Left colon (tissue), 2 donors: ENCODE measurements around the gene NFIB. TPM values are rescaled to one million over a fixed set of nuclear protein-coding genes. Genes with fewer than 3 reads are reported as not detected.

ENCODE experiments used
- ATAC-seq: fragments of 200-7000 bp; cut with Tn5 transposase; one replicate; pipeline ENCODE4 v1.9.1; 2020; ENCODE audit warnings: mild to moderate bottlenecking, moderate library complexity
- DNase-seq, 2 donors: peaks; one replicate each; pipeline ENCODE4 v3.0.0-alpha.2; 2020
- intact Hi-C, 2 donors: fragments of 100-400 bp; cut with DNase I in 1 of 2; cut with micrococcal nuclease in 1 of 2; formaldehyde crosslinking; loops; one replicate each; pipeline versions ENCODE4 v1.11.2 to v1.14.0; 2022; cut with DNase I, micrococcal nuclease
- total RNA-seq, 2 donors: library from RNA; stranded (reverse); fragmentation: NEBNext Ultra II Directional; extraction: Animal tissue kit (Norgen Biotek cat#: 25700); gene quantifications; one replicate each; pipeline ENCODE4 v1.2.1, GENCODE V29; 2021
- donor health status: DM: no; HTN: no; CAD: no.
- donor health status: DM: yes; HTN: yes; CAD: no.

Gene NFIB
- total RNA-seq, 2 donors from 2014 or later = 45.2 to 74.7 TPM

DNA sequence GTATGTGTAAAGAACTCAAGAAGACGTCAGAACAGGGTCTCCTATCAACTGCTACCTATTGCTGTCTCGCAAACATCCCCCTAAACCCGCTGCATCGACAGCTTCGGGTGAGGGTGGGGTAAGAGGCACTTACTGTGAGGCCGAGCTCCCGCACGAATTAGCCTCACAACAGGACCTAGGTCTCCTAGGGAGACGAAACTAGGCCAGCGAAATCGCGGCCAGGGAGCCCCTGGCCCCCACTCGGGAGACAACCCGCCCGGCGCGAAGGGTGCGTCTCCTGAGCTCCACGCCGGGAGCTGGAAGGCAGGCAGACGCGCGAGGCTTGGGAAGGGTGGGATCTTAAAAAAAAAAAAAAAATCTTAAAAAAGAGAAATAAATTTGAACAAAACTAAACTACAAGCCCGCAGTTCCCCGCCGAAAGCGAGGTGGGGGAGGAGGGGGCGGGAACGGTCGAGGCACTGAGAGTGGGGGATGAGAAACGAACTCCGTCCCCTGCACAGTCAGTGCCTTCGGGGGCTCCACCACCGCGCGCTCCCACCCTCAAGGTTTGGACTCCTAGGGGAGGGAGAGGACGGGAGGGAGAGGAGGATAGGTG lies 33.0 kb upstream of the NFIB start:
- intact Hi-C loops = loop anchor here in 1 of 2 donors (10.0 kb wide), 1 partner anchor 322 kb away; no protein-coding TSS in a partner anchor
- ATAC-seq (peak; percentile 3), DNase-seq (no peak)

DNA sequence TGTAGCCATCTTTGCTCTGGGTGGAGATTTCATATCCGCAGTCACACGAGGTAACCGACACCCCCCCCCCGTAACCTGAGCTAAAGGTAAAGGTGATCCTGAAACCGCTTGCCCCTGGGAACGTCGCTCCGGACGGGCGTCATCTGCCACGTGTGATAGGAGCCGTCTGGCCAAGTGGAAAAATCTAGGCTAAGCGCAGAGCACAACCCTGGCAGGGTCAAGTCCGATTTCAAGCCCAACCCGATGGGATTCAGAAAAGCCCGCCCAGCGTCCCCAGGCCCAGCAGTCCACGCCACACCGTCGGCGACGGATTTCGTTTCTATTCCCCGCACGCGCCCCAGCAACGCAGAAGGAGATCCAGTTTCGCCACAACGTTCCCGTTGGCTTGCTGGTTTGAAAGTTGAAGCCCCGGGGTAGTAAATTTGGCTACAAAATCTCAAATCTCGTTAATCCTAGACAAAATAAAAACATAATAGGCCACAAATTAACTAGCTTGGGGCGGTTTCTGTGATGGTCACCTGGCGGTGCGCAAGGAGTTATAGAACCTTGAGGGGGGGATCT lies 32.4 kb upstream of the NFIB start:
- ATAC-seq = peak; percentile 23
- intact Hi-C loops = loop anchor here in 1 of 2 donors (10.0 kb wide), 1 partner anchor 322 kb away; no protein-coding TSS in a partner anchor
- no peak for DNase-seq

DNA sequence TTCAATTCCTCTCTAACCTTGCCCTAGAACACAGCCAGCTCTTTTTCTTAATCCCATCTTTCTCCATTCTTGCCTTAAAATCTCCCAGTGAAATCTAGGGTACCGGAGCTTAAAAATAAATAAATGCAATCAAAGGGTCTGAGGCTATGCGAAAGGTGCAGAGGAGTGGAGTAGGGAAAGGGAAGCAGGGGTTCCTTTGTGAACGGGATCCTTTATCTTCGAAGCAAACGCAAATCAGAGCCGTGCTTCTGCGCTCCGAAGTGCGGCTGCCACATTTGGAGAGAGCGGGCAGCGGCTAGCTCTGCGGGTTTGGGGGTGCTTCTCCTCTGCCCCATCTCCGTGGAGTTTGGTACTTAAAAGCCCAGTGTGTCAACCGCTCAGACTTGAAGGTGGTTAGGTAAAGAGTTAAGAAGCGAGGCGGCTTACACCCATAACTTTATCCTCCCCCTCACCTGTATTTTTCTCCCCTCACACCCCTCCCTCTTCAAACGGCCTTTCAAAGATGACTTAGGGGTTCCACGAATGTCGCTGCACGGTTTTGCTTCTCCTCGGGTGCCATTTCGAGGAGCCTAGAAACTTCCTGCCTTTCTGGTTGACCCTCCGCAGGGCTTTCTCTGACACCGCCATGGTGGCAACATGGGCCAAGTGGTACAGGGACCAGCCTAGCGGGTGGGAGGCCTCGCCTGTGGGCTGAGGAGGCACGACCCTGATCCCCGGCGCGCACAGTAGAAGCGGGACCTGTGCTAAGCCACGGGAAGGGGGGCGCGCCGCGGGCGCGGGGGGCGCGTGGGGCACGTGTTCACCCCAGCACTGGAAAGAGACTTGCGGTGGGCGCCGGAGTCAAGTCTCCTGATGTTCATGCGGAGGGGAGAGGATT lies 31.7 kb upstream of the NFIB start:
- ATAC-seq (no peak), DNase-seq (no peak)
- intact Hi-C loops = loop anchor here in 1 of 2 donors (10.0 kb wide), 1 partner anchor 321 kb away; no protein-coding TSS in a partner anchor

DNA sequence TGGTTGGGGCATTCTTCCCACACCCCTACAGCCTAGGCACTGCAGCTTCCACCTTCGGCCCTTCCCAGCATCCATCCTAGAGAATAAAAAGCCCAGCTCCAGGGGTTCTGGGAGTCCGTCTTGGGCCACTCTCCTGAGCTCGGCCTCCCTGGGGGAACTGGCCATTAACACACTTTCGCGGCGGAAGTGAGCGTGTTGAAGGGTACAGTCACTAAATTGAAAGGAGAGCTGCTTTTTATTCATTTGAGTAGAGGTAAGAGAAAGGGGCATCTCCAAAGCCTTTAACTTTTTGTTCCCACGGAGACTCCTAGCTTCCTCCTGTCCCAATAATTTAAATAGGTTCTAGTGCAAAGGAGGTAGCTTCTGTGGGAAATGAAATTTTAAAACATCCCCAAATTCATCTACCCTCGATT lies 31.0 kb upstream of the NFIB start:
- DNase-seq (no peak), ATAC-seq (no peak)
- intact Hi-C loops = loop anchor here in 1 of 2 donors (10.0 kb wide), 1 partner anchor 320 kb away; no protein-coding TSS in a partner anchor

DNA sequence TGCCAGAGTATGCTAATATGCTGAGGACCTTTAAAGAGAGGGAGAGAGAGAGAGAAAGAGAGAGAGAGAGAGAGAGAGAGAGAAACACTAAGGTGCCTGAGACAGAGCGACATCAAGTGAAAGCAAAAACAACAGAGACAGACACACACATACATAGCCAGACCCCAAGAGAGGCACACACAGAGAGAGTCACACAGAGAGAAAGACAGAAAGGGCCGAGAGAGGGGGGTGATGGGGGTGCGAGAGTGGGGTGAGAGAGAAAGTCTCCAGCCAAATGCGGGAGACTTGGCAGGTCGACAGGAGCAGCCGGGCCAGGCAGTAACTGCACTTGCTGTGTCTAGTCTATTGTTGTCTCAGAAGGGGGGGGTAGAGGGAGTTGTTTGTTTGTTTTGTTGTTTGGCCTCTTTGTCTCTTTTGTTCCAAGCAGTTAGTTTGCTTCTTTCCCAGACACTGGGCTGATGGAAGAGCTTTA lies 30.1 kb upstream of the NFIB start:
- no peak for ATAC-seq
- intact Hi-C loops = loop anchor here in 1 of 2 donors (10.0 kb wide), 1 partner anchor 319 kb away; no protein-coding TSS in a partner anchor

DNA sequence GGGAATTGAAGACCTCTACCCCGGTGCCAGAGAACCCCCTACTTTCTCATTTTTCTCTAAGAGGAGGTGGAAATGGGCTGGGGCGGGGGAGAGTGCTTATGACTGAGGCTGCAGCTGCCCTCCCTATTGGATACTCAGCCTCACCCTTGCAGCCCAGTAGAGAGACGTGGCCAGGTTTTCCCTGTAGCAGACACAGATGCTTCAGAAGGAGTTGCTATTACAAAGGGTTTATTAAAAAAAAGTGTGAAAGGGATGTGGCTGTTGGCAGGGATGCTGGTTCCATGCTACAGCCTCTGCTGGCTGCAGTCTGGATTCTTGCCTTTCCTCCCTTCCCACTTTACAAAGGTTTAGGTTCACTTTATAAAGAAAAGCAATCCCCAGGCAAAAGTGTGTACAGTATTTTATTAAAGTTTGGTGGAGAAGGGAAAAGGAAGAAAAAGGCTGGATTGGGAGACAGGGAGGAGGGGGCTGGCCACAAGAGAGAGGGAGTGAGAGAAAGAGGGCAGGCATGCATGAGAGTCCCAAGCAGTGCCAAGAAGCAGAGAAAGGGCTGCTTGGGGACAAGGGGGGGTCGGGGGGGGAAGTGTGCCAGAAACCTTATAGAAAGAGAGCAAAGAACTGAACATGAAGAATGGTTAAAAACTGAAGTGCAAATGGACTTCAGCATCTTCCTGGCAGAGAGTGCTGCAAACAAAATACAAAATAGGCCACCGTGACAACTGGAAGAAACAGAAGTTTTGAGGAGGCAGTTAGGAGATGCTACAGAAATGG lies 29.5 kb upstream of the NFIB start:
- no peak for DNase-seq
- no peak for ATAC-seq
- intact Hi-C loops = loop anchor here in 1 of 2 donors (10.0 kb wide), 1 partner anchor 319 kb away; no protein-coding TSS in a partner anchor

More for the DNA sequence above, 30.1 kb upstream of the NFIB start:
- DNase-seq = no peak

DNA sequence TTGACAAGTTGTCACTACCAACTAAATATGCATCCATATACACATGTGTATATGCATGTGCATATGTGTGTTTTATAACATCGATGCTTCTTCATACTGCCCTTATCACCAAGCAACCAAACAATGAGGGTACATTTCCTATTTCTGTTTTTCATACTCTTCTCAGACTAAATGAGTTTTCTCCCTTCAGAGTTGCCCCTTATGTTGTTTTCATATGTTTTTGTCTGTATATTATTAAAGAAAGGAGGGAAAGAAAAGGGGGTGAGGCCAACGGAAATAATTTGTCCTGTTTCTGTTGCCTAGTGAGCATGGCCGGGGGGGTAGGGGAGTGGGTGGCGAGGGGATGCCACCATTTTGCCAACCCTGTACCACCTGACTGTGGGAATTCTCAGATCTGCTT lies 28.8 kb upstream of the NFIB start:
- ATAC-seq = no peak
- no peak for DNase-seq
- intact Hi-C loops = loop anchor here in 1 of 2 donors (10.0 kb wide), 1 partner anchor 318 kb away; no protein-coding TSS in a partner anchor

DNA sequence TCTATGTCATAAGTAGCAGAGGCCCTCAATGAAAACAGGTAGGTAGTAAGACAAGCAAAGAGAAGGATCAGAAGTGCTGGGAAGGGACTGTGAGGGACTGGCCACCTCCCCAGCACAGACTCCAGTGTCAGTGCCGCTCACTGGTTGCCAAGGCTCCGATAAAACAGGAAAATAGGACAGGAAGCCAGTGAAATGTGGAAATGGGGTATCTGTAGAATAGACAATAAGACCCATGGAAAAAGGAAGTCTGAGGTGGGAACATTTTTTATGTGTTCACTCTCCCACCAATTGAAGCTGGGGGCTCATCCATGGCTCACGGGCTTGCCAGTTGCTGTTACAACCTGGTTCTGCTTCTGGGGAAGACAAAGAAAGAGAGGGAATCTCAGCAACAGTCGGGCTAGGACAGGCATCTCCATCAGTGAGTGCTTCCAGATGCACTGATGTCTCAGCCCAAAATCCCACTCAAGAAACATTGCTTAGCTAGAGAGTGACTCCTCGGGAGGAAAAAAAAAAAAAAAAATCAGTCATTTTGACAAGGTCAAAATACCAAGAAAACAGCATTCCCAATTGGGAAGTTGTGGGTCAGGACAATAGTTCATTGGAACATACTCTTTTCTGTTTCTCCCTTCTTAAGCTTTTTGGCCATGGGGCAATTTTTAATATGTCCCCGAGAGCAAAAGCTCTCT lies 27.6 kb upstream of the NFIB start:
- ATAC-seq = no peak
- no peak for DNase-seq
- intact Hi-C loops = loop anchor here in 1 of 2 donors (10.0 kb wide), 1 partner anchor 317 kb away; no protein-coding TSS in a partner anchor

DNA sequence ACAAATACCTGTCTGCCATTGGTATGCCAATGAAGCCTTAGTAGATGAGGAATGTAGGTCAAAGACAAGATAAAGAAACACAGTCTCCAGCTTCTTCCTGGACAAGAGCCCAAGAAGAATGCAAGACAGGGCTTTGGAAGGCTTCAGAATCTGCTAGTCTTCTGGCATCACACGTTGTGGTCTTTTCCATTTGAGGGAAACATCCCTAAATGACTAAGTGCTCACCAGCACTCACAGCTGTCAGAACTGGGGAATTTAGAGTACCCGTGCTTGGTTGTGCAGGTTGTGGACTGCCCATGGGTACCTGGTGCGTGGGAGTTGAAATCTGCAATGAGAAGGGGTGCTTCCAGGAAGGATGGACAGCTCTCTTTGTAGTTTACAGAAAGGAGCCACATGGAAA lies 27.1 kb upstream of the NFIB start:
- intact Hi-C loops = loop anchor here in 1 of 2 donors (10.0 kb wide), 1 partner anchor 316 kb away; no protein-coding TSS in a partner anchor
- no peak for DNase-seq
- no peak for ATAC-seq

DNA sequence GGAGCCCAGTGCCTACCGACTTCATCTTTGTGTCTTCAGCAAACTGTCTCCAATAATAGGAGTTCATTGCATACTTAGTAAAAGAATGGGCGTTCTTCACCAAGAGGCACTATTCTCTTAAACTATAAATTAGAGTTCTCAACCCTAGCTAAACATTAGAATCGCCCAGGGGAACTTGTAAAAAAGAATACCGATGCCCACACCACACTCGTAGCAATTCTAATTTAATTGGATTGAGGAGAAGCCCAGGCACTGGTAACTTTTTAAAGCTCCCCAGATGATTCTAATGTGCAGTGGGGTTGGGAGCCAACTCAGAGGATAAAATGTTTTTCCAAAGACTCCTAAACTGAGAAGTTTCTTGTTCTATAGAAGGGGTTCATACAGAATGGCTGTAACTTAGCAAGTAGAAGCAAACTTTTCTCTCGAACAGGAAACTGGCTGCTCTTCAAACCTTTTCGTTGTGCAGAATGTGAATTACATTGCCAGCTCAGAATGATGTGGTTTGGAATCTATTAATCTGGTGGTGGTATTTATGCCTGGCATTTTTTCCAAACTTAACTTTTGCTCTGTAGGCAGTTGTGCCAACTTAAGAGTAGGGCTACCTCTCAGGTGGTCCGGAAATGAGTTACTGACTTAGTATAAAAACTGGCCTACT lies 26.4 kb upstream of the NFIB start:
- intact Hi-C loops = loop anchor here in 1 of 2 donors (10.0 kb wide), 1 partner anchor 316 kb away; no protein-coding TSS in a partner anchor
- ATAC-seq (no peak), DNase-seq (no peak)

DNA sequence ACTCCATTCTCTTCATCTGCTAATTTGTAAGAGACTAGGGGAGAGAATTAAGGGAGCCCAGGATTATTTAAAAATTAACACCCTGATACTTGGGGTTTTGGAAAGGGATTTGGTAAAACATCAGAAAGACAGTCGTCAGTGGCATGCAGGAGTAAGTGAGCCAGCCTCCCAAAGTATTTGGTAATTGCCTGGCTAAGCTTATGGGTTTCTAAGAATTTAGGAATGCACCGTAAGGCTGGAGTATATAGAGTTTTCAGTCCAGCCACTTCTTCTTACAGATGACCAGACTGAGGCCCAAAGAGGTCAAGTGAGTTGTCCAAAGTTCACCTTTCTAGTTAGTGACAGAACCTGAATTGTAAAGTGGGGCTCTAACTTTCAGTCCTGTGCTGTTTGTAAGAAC lies 25.8 kb upstream of the NFIB start:
- DNase-seq = no peak
- intact Hi-C loops = loop anchor here in 1 of 2 donors (10.0 kb wide), 1 partner anchor 315 kb away; no protein-coding TSS in a partner anchor
- ATAC-seq = no peak

DNA sequence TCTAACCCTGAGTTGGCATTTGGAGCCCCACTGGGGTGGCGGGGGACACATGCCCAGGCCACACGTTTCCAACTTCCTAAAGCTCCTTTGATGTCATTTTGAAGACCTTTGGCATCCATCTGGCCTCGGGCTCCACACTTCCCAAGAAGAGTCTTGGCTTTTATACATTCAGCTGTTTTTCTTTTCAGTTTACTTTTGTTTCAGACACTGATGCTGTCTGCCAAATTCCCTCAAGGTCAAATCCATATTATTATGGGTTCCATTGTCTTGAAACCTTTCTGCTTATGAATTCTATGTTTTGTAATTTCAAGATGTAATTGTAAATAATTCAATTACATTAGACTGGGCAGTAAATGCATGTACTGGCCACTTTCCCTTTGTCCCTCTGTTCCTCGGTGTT lies 23.7 kb upstream of the NFIB start:
- DNase-seq (no peak), ATAC-seq (no peak)
- intact Hi-C loops = no loop called here

DNA sequence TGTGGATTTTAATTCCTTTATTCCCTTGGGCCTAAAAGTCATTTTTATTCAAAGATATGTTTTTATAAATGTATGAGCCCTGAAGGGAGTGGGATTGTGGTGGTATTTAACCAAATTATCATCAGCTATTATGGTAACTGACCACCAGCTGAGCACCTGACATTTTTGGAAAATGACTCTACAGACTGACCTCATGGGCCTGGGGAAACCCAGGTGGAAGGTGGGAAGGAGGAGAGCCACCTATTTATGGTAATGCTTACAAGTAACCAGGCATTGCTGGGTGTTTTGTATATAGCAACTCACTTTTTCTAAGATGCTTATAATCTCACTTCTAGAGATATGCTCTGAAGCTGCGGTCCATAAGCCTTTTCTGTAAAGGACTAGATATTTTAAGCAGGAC lies 22.3 kb upstream of the NFIB start:
- no peak for ATAC-seq
- DNase-seq = no peak
- intact Hi-C loops = no loop called here

DNA sequence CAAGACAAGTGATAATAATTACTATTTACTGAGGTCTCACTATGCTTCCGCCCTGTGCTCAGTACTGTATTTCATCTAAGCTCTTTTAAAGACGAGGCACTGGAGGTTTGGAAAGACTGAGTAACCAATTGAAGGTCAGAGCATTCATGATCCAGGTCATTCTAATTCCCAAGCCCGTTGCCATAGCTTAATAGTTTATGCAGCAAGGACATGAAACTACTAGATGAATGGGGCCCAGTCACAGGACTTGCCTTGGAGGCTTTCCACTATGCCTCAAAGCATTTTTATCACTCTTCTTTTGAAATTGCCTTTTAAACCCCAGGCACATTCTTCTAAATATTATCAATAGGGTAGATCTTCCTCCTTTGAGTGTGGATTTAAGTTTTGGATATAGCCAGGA lies 17.2 kb upstream of the NFIB start:
- intact Hi-C loops = no loop called here
- no peak for ATAC-seq
- DNase-seq = no peak

DNA sequence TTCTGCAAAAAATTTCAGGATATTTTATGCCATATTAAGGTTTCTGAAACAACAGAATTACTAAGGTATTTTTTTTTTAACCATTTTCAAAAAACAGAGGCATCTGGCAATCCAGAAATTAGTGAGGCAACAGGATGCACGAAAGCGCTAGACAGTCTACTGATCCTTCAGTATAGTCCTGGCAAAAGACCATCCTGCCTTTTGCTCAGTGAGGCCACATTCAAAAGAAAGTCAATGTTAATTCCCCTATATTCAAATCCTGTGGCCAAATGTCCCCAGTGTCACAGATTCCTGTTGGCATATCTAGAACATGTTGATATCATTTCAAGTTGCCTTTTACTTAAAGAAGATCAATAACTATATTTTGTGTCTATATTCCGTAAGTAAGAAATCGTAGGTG lies 13.1 kb upstream of the NFIB start:
- DNase-seq (no peak), ATAC-seq (no peak)
- intact Hi-C loops = no loop called here

DNA sequence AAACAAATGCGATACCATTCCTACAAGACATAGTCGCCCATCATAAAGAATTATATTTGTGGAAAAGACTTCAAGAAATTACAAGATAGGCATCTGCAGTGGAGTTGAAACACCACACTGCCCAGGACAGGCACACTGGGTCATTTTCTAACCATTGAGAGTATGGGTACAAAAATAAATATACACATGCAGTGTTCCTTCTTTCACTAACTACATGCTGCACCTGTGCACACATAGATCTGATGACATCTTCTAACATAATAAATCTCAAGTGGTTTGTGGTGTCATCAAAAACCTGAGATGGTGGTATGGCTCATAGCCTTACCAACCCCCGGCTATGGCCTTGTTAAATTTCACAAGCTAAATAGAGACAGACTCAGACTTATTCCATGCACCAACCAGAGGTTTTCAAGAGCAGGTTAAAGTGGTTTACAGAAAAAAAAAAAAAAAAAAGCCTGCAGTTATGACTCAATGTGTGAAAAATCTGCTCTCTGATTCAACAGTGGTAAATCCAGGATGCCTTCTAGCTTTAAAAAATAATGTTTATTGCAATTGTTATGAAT lies 12.4 kb upstream of the NFIB start:
- ATAC-seq (no peak), DNase-seq (no peak)
- intact Hi-C loops = no loop called here

DNA sequence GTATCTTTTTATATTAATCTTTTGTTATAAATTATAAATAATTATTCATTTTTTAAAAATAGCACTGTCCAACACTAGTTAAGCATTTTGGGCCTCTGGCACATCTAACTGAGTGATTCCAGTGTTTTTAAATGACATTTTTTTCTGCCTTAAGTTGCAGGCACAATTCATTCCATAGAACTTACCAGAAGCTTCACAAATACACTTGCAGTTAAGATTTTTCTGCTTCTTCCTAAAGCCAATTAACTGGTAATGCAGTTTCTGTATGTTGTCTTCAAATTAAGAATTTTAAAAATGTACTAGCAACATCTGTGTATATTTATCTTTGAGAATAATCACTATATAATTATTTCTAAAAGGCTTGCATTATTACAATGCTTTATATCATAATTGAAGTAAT lies 11.2 kb upstream of the NFIB start:
- intact Hi-C loops = no loop called here
- ATAC-seq (no peak), DNase-seq (no peak)
